Adrenal gland (tissue), 12 donors: ENCODE data around the gene KDM6A. TPM values are rescaled to one million over a fixed set of nuclear protein-coding genes. Genes with fewer than 3 reads are reported as not detected.
A peak's percentile ranks its signal among the peaks of the same experiment; 100 is the strongest.

ENCODE experiments used
- DNase-seq, 7 donors: peaks; one replicate each; pipeline ENCODE4 v3.0.0-alpha.2; 2019 to 2020
- H3K27ac ChIP-seq, 5 donors: fragments of 200-600 bp; sonication (generic) in 4 of 5; 1 replicate in 3 of 5; 2 replicates in 2 of 5; pipeline versions ENCODE4 v1.5.1 to v1.8.0; 2016 to 2020; ENCODE audit warnings: mild to moderate bottlenecking in 1 of 5
- H3K27me3 ChIP-seq: fragments of 200-600 bp; 2 replicates; pipeline ENCODE4 v1.8.0; 2021
- H3K36me3 ChIP-seq, 2 donors: fragments of 200-600 bp; replicated peaks in 1 of 2; 1 replicate in 1 of 2; 2 replicates in 1 of 2; pipeline versions ENCODE4 v1.5.1 to v1.8.0; 2018 to 2022
- H3K4me1 ChIP-seq, 2 donors: fragments of 200-600 bp; replicated peaks in 1 of 2; 1 replicate in 1 of 2; 2 replicates in 1 of 2; pipeline versions ENCODE4 v1.5.1 to v1.8.0; 2018 to 2021
- H3K4me3 ChIP-seq, 4 donors: fragments of 200-600 bp; sonication (generic) in 3 of 4; one replicate each; pipeline ENCODE4 v1.5.1; 2016 to 2018
- H3K9me3 ChIP-seq, 3 donors: fragments of 200-600 bp; sonication (generic) in 1 of 3; replicated peaks in 1 of 3; 1 replicate in 2 of 3; 2 replicates in 1 of 3; pipeline versions ENCODE4 v1.5.1 to v1.8.0; 2016 to 2021
- POLR2A ChIP-seq, 2 donors: fragments of 450-650 bp; IDR thresholded peaks; one replicate each; pipeline ENCODE4 v1.6.1; 2017; ENCODE audit warnings: antibody characterized with exemption in 2 of 2, mild to moderate bottlenecking in 2 of 2, moderate library complexity in 1 of 2
- WGBS, 4 donors: extraction: QIAGEN DNeasy Blood & Tissue Kit in 2 of 4; methylation state at CpG; one replicate each; pipeline versions ENCODE4 v1.1.5 to v1.1.7; 2013 to 2017; 5-methylcytosine and 5-hydroxymethylcytosine counted together
- intact Hi-C, 2 donors: fragments of 100-400 bp; cut with DNase I; formaldehyde crosslinking; loops; one replicate each; pipeline versions ENCODE4 v1.14.1 to v1.15.0; 2022 to 2023
- polyA plus RNA-seq, 3 donors: library from polyadenylated mRNA; stranded (reverse); fragments of 200-250 nt in 2 of 3; fragments of 350-450 nt in 1 of 3; fragmentation: Illumina TruSeq in 1 of 3; extraction: RNeasy Lipid Tissue Mini Kit (QIAGEN cat#74804) in 1 of 3; gene quantifications; one replicate each; pipeline ENCODE4 v1.2.3, GENCODE V29; 2013 to 2014
- total RNA-seq, 9 donors: library from RNA; depleted of rRNA in 4 of 9; stranded (reverse); fragments of >200 nt in 4 of 9; fragments of 120-200 nt in 1 of 9; fragmentation: NEBNext Ultra II Directional in 1 of 9; extraction: Animal tissue kit (Norgen Biotek cat#: 25700) in 1 of 9; gene quantifications; one replicate each; pipeline versions ENCODE4 v1.1.0 to v1.2.4, GENCODE V29; 2013 to 2023
- TF ChIP-seq, protein P1 (sequence below), 6 experiments: fragments of 450-650 bp in 4 of 6; fragments of 200-600 bp in 2 of 6; sonication (generic) in 1 of 6; IDR thresholded peaks; 1 replicate in 5 of 6; 2 replicates in 1 of 6; pipeline versions ENCODE4 v1.5.1 to v1.8.0; 2016 to 2021; ENCODE audit warnings: antibody characterized with exemption in 6 of 6, mild to moderate bottlenecking in 2 of 6, moderate library complexity in 1 of 6
- donor health status: healthy with polysubstance abuse.
- donor health status: Bipolar disorder and iron deficiency.
- donor health status: DM: yes; HTN: yes; CAD: no.
- donor health status: DM: no; HTN: no; CAD: no.
- donor health status: DM: no; HTN: no; CAD: no.
- donor health status: DM: yes; HTN: yes; CAD: no.

The KDM6A gene
- total and polyA plus RNA-seq, 12 donors, result 4.1 to 37.9 (median 21.6) TPM

DNA sequence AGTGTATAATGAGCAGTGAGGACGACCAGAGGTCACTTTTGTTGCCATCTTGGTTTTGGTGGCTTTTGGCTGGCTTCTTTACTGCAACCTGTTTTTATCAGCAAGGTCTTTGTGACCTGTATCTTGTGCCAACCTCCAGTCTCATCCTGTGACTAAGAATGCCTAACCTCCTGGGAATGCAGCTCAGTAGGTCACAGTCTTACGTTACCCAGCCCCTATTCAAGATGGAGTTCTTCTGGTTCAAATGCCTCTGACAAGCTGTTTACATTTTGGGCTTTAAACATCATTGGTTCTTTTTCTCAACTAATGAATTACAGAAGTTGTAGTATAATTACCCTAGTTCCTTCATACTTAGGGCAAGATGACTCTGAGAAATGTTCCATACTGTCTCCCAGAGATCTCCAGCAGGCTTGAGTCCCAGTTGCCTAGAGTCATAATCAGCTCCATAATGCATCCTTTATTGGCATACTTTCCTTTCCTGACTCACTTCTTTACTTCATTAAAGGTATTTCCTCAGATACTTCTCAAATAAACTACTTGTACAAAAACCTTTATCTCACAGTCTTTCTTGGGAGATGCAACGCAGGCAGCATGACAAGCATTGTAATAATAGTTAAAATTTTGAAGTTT is 136.5 kb downstream of the KDM6A start:
- WGBS, 4 donors, result 53 to 79% (median 67%) methylated on average over 2 to 3 of the region's 3 CpGs

DNA sequence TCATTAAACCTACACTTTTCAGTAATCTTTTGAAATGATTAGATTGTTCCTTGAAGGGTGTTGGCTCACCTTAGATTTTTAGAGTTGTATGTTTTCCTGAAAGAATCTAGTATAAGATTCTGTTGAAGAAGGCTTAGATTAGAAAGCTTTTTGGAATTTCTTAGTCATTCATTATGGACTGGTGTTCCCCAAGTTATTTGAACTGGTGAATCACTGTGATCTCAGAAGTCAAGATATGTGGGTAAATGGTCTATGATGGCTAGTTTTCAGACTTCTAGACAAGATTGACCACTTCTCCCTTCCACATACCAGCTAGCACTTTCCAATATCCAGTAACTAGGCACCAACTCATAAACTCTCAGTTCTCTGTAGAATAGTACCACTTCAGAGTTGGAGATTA is 138.1 kb downstream of the KDM6A start:
- Histone ChIP-seq H3K4me3 (no peak overlapping the region), H3K4me1 (peaks cover 15 to 30% of the 10 kb centered on the region in 2 donors)
- TF ChIP-seq POLR2A (IDR thresholded peaks at IDR 0.05), result no peak
- TF ChIP-seq, protein P1, sequence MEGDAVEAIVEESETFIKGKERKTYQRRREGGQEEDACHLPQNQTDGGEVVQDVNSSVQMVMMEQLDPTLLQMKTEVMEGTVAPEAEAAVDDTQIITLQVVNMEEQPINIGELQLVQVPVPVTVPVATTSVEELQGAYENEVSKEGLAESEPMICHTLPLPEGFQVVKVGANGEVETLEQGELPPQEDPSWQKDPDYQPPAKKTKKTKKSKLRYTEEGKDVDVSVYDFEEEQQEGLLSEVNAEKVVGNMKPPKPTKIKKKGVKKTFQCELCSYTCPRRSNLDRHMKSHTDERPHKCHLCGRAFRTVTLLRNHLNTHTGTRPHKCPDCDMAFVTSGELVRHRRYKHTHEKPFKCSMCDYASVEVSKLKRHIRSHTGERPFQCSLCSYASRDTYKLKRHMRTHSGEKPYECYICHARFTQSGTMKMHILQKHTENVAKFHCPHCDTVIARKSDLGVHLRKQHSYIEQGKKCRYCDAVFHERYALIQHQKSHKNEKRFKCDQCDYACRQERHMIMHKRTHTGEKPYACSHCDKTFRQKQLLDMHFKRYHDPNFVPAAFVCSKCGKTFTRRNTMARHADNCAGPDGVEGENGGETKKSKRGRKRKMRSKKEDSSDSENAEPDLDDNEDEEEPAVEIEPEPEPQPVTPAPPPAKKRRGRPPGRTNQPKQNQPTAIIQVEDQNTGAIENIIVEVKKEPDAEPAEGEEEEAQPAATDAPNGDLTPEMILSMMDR (IDR thresholded peaks at IDR 0.05), result no peak

More for the DNA sequence above, 136.5 kb downstream of the KDM6A start:
- H3K27ac ChIP-seq, result peak overlapping the region in 1 of 5 donors; percentile 63
- H3K4me1 ChIP-seq, result peaks cover 15 to 30% of the 10 kb centered on the region in 2 donors
- no peaks in the 10 kb centered on the region for H3K9me3 ChIP-seq
- peak; percentile 37 to 81 (median 57) for DNase-seq
- H3K4me3 ChIP-seq, result no peak overlapping the region
- no peaks in the 10 kb centered on the region for H3K27me3 ChIP-seq
- no peaks in the 10 kb centered on the region for H3K36me3 ChIP-seq
- intact Hi-C loops, result no loop called here
- TF ChIP-seq POLR2A (IDR thresholded peaks at IDR 0.05), result no peak
- TF ChIP-seq, protein P1 (IDR thresholded peaks at IDR 0.05), result no peak

DNA sequence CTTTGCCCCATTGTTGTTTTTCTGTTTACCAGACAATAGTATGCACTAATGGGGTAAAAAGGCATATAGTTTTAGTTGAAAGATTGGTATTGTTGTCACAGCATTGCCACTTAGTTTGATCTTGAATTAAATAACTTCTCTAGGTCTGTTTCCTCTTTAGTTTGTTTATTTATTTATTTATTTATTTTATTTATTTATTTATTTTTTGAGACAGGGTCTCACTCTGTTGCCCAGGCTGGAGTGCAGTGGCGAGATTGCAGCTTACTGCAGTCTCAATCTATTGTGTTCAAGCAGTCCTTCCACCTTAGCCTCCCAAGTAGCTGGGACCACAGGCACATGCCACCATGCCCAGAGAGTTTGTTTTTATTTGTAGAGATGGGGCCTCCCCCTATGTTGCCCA is 138.6 kb downstream of the KDM6A start:
- peaks cover 15 to 30% of the 10 kb centered on the region in 2 donors for H3K4me1 ChIP-seq
- no peaks in the 10 kb centered on the region for H3K36me3 ChIP-seq
- WGBS, 4 donors, result 88 to 100% (median 95%) methylated on average over 1 of the region's 1 CpG
- no peaks in the 10 kb centered on the region for H3K9me3 ChIP-seq
- H3K27me3 ChIP-seq, result no peaks in the 10 kb centered on the region
- no peak overlapping the region for H3K27ac ChIP-seq
- intact Hi-C loops, result no loop called here
- TF ChIP-seq, protein P1 (IDR thresholded peaks at IDR 0.05), result no peak
- H3K4me3 ChIP-seq, result no peak overlapping the region
- DNase-seq, result no peak

More for the DNA sequence above, 138.1 kb downstream of the KDM6A start:
- intact Hi-C loops, result no loop called here
- H3K27me3 ChIP-seq, result no peaks in the 10 kb centered on the region
- H3K9me3 ChIP-seq, result no peaks in the 10 kb centered on the region
- H3K27ac ChIP-seq, result no peak overlapping the region
- no peaks in the 10 kb centered on the region for H3K36me3 ChIP-seq
- no peak for DNase-seq

DNA sequence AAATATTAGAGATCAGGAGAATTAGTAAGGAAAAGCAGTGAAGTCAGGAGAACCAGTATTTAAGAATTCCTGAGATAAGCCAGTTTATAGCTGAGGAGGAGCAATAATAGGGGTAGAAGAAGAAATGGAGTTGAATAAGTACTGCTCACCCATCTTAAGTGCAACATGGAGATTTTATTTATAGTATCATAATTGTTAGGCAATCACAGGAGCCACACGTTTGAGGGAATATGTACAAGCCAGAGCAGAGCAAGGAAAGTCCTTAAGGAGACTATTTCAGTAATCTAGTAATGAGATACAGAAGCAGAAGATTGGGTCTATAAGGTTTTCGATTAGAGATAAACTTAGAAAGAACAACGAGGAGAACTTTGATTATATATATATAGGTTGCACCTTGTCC is 145.0 kb downstream of the KDM6A start:
- H3K4me1 ChIP-seq, result peaks cover 0 to 28% of the 10 kb centered on the region in 2 donors
- H3K27ac ChIP-seq, result no peak overlapping the region
- DNase-seq, result no peak
- H3K27me3 ChIP-seq, result no peaks in the 10 kb centered on the region
- 71 to 79% (median 72%) methylated on average over 3 of the region's 3 CpGs for WGBS, 4 donors
- no peaks in the 10 kb centered on the region for H3K9me3 ChIP-seq
- H3K36me3 ChIP-seq, result no peaks in the 10 kb centered on the region
- intact Hi-C loops, result no loop called here
- H3K4me3 ChIP-seq, result no peak overlapping the region
- no peak for TF ChIP-seq POLR2A (IDR thresholded peaks at IDR 0.05)
- TF ChIP-seq, protein P1 (IDR thresholded peaks at IDR 0.05), result no peak
